Measurements from ENCODE around the gene MBTPS1.
A peak's percentile ranks its signal among the peaks of the same experiment; 100 is the strongest.

The MBTPS1 gene

GRCh38 chr16:84026606-84027005, 90.1 kb downstream of the MBTPS1 start:
- no peak overlapping the region for H3K4me3 ChIP-seq (ENCODE audit: low read length)
- H3K36me3 ChIP-seq (ENCODE audit: control insufficient read depth, insufficient read depth, low read length), result no peaks in the 10 kb centered on the region
- no peak overlapping the region for H2BK120ac ChIP-seq (ENCODE audit: low read depth, low read length)
- peak; percentile 21 for DNase-seq
- H3K18ac ChIP-seq (ENCODE audit: low read length), result no peak overlapping the region
- H2BK15ac ChIP-seq (replicated peaks; ENCODE audit: low read depth), result no peak overlapping the region
- no peak overlapping the region for H2BK5ac ChIP-seq (ENCODE audit: low read length)
- no peak overlapping the region for H4K5ac ChIP-seq (ENCODE audit: low read length)
- H3K4ac ChIP-seq (ENCODE audit: low read depth, low read length), result no peak overlapping the region
- H3K56ac ChIP-seq (ENCODE audit: low read length), result peak overlapping the region; percentile 10
- no peak overlapping the region for H2AK5ac ChIP-seq (ENCODE audit: low read length)
- no peak overlapping the region for H4K8ac ChIP-seq (ENCODE audit: low read depth, low read length)
- H3K4me2 ChIP-seq (ENCODE audit: low read length), result no peak overlapping the region
- H3K27ac ChIP-seq (ENCODE audit: low read depth, low read length), result no peak overlapping the region
- no peaks in the 10 kb centered on the region for H3K79me2 ChIP-seq (ENCODE audit: control insufficient read depth, insufficient read depth, low read length)
- no peaks in the 10 kb centered on the region for H3K79me1 ChIP-seq (ENCODE audit: low read length)
- H3K9ac ChIP-seq (ENCODE audit: low read length), result no peak overlapping the region
- no peaks in the 10 kb centered on the region for H3K27me3 ChIP-seq (ENCODE audit: insufficient read depth, low read length, poor library complexity)
- no peaks in the 10 kb centered on the region for H3K4me1 ChIP-seq (ENCODE audit: control insufficient read depth, low read depth, low read length)
- WGBS (ENCODE audit: extremely low coverage, insufficient coverage, low lambda C conversion rate), result no CpG with 5 or more reads among the region's 10 CpGs
- H3K23ac ChIP-seq (ENCODE audit: low read length), result no peak overlapping the region

DNA sequence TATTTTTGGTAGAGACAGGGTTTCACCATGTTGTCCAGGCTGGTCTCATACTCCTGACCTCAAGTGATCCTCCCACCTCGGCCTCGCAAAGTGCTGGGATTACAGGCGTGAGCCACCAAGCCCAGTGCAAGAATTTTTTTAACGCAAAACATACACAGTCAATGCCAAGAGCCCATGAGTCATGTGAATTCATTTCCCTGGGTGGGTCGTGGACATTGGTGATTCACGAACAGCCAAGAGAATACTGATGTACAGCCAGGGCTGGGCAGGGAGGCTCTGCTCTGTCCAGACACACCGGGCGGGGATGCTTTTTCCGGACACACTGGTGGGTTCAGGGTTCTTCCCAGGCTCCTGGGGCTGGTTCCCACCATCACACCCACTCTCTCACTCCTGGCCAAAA, 91.9 kb downstream of the MBTPS1 start:
- Histone ChIP-seq H4K5ac (ENCODE audit: low read length) (no peak overlapping the region), H3K9ac (ENCODE audit: low read length) (no peak overlapping the region), H3K23ac (ENCODE audit: low read length) (no peak overlapping the region), H3K27ac (ENCODE audit: low read depth, low read length) (no peak overlapping the region), H2BK5ac (ENCODE audit: low read length) (no peak overlapping the region), H2BK15ac (replicated peaks; ENCODE audit: low read depth) (no peak overlapping the region), H3K4me1 (ENCODE audit: control insufficient read depth, low read depth, low read length) (no peaks in the 10 kb centered on the region), H3K79me1 (ENCODE audit: low read length) (no peaks in the 10 kb centered on the region), H3K27me3 (ENCODE audit: insufficient read depth, low read length, poor library complexity) (no peaks in the 10 kb centered on the region), H3K79me2 (ENCODE audit: control insufficient read depth, insufficient read depth, low read length) (no peaks in the 10 kb centered on the region), H3K4me2 (ENCODE audit: low read length) (no peak overlapping the region), H4K8ac (ENCODE audit: low read depth, low read length) (no peak overlapping the region), H3K4me3 (ENCODE audit: low read length) (no peak overlapping the region), H3K4ac (ENCODE audit: low read depth, low read length) (no peak overlapping the region), H2AK5ac (ENCODE audit: low read length) (no peak overlapping the region), H3K36me3 (ENCODE audit: control insufficient read depth, insufficient read depth, low read length) (no peaks in the 10 kb centered on the region), H3K56ac (ENCODE audit: low read length) (no peak overlapping the region), H2BK120ac (ENCODE audit: low read depth, low read length) (no peak overlapping the region), H3K18ac (ENCODE audit: low read length) (no peak overlapping the region)
- no CpG with 5 or more reads among the region's 9 CpGs for WGBS (ENCODE audit: extremely low coverage, insufficient coverage, low lambda C conversion rate)
- DNase-seq, result no peak

- Histone ChIP-seq H3K56ac (ENCODE audit: low read length) (no peak overlapping the region), H3K27me3 (ENCODE audit: insufficient read depth, low read length, poor library complexity) (no peaks in the 10 kb centered on the region), H2BK120ac (ENCODE audit: low read depth, low read length) (no peak overlapping the region), H3K4me1 (ENCODE audit: control insufficient read depth, low read depth, low read length) (no peaks in the 10 kb centered on the region), H3K79me2 (ENCODE audit: control insufficient read depth, insufficient read depth, low read length) (no peaks in the 10 kb centered on the region), H2BK15ac (replicated peaks; ENCODE audit: low read depth) (no peak overlapping the region), H4K5ac (ENCODE audit: low read length) (no peak overlapping the region), H3K27ac (ENCODE audit: low read depth, low read length) (no peak overlapping the region), H3K79me1 (ENCODE audit: low read length) (no peaks in the 10 kb centered on the region), H3K4ac (ENCODE audit: low read depth, low read length) (no peak overlapping the region), H2AK5ac (ENCODE audit: low read length) (no peak overlapping the region), H3K23ac (ENCODE audit: low read length) (no peak overlapping the region), H3K36me3 (ENCODE audit: control insufficient read depth, insufficient read depth, low read length) (no peaks in the 10 kb centered on the region), H3K4me2 (ENCODE audit: low read length) (no peak overlapping the region), H3K9ac (ENCODE audit: low read length) (no peak overlapping the region), H3K18ac (ENCODE audit: low read length) (no peak overlapping the region), H3K4me3 (ENCODE audit: low read length) (no peak overlapping the region), H4K8ac (ENCODE audit: low read depth, low read length) (no peak overlapping the region), H2BK5ac (ENCODE audit: low read length) (no peak overlapping the region)
- no CpG with 5 or more reads among the region's 11 CpGs for WGBS (ENCODE audit: extremely low coverage, insufficient coverage, low lambda C conversion rate)
- DNase-seq, result no peak
These were observed 94.1 kb downstream of the MBTPS1 start for GRCh38 chr16:84022644-84023043.

DNA sequence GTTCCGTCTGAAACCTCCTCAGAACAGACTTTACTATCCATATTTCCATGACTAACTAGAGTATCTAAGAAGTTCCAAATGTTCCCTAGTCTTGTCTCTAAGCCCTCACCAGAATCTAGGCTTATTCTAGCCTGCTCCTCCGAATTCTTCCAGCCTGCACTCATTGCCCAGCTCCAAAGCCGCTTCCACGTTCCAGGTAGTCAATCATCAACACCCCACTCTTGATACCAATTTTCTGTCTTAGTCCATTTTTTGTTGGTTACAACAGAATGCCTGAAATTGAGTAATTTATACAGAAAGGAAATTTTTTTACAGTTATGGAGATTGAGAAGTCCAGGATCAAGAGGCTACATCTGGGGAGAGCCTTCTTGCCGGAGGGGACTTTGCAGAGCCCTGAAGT, 95.3 kb downstream of the MBTPS1 start:
- no peaks in the 10 kb centered on the region for H3K79me2 ChIP-seq (ENCODE audit: control insufficient read depth, insufficient read depth, low read length)
- H4K5ac ChIP-seq (ENCODE audit: low read length), result no peak overlapping the region
- H3K79me1 ChIP-seq (ENCODE audit: low read length), result no peaks in the 10 kb centered on the region
- no peaks in the 10 kb centered on the region for H3K4me1 ChIP-seq (ENCODE audit: control insufficient read depth, low read depth, low read length)
- no peaks in the 10 kb centered on the region for H3K27me3 ChIP-seq (ENCODE audit: insufficient read depth, low read length, poor library complexity)
- no peak overlapping the region for H3K4ac ChIP-seq (ENCODE audit: low read depth, low read length)
- no peak overlapping the region for H3K56ac ChIP-seq (ENCODE audit: low read length)
- no peak overlapping the region for H2AK5ac ChIP-seq (ENCODE audit: low read length)
- no peak for DNase-seq
- no peak overlapping the region for H4K8ac ChIP-seq (ENCODE audit: low read depth, low read length)
- no peak overlapping the region for H3K4me3 ChIP-seq (ENCODE audit: low read length)
- H3K18ac ChIP-seq (ENCODE audit: low read length), result no peak overlapping the region
- no peak overlapping the region for H3K4me2 ChIP-seq (ENCODE audit: low read length)
- no peak overlapping the region for H2BK5ac ChIP-seq (ENCODE audit: low read length)
- no CpG with 5 or more reads among the region's 5 CpGs for WGBS (ENCODE audit: extremely low coverage, insufficient coverage, low lambda C conversion rate)
- H3K9ac ChIP-seq (ENCODE audit: low read length), result no peak overlapping the region
- H3K23ac ChIP-seq (ENCODE audit: low read length), result no peak overlapping the region
- H2BK15ac ChIP-seq (replicated peaks; ENCODE audit: low read depth), result no peak overlapping the region
- H3K27ac ChIP-seq (ENCODE audit: low read depth, low read length), result no peak overlapping the region
- no peak overlapping the region for H2BK120ac ChIP-seq (ENCODE audit: low read depth, low read length)
- H3K36me3 ChIP-seq (ENCODE audit: control insufficient read depth, insufficient read depth, low read length), result no peaks in the 10 kb centered on the region

DNA sequence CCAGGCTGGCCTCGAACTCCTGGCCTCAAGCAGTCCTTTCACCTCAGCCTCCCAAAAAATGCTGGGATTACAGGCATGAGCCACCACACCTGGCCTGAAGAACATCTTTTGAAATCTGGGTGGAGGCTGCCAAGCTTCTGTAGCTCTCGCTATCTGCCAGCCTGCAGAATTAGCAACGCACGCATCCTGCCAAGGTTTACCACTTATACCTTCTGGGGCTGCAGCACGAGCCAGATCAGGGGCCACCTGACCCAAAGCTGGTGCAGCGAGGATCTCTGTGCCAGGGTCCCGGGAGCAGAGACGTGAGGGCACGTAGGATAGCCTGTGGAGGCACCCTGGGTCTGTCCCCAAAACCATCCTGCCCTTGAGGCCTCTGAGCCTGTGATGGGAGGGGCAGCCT, 96.4 kb downstream of the MBTPS1 start:
- no peak overlapping the region for H4K5ac ChIP-seq (ENCODE audit: low read length)
- no peak overlapping the region for H3K56ac ChIP-seq (ENCODE audit: low read length)
- H3K36me3 ChIP-seq (ENCODE audit: control insufficient read depth, insufficient read depth, low read length), result no peaks in the 10 kb centered on the region
- no CpG with 5 or more reads among the region's 9 CpGs for WGBS (ENCODE audit: extremely low coverage, insufficient coverage, low lambda C conversion rate)
- no peaks in the 10 kb centered on the region for H3K27me3 ChIP-seq (ENCODE audit: insufficient read depth, low read length, poor library complexity)
- no peak overlapping the region for H2BK15ac ChIP-seq (replicated peaks; ENCODE audit: low read depth)
- no peak overlapping the region for H3K18ac ChIP-seq (ENCODE audit: low read length)
- no peak overlapping the region for H2BK120ac ChIP-seq (ENCODE audit: low read depth, low read length)
- H3K79me2 ChIP-seq (ENCODE audit: control insufficient read depth, insufficient read depth, low read length), result no peaks in the 10 kb centered on the region
- no peak overlapping the region for H2AK5ac ChIP-seq (ENCODE audit: low read length)
- no peak overlapping the region for H3K9ac ChIP-seq (ENCODE audit: low read length)
- H3K4ac ChIP-seq (ENCODE audit: low read depth, low read length), result no peak overlapping the region
- H3K79me1 ChIP-seq (ENCODE audit: low read length), result no peaks in the 10 kb centered on the region
- no peak for DNase-seq
- H3K4me3 ChIP-seq (ENCODE audit: low read length), result no peak overlapping the region
- no peak overlapping the region for H3K27ac ChIP-seq (ENCODE audit: low read depth, low read length)
- H3K23ac ChIP-seq (ENCODE audit: low read length), result no peak overlapping the region
- no peak overlapping the region for H3K4me2 ChIP-seq (ENCODE audit: low read length)
- H2BK5ac ChIP-seq (ENCODE audit: low read length), result no peak overlapping the region
- H3K4me1 ChIP-seq (ENCODE audit: control insufficient read depth, low read depth, low read length), result no peaks in the 10 kb centered on the region
- H4K8ac ChIP-seq (ENCODE audit: low read depth, low read length), result no peak overlapping the region

DNA sequence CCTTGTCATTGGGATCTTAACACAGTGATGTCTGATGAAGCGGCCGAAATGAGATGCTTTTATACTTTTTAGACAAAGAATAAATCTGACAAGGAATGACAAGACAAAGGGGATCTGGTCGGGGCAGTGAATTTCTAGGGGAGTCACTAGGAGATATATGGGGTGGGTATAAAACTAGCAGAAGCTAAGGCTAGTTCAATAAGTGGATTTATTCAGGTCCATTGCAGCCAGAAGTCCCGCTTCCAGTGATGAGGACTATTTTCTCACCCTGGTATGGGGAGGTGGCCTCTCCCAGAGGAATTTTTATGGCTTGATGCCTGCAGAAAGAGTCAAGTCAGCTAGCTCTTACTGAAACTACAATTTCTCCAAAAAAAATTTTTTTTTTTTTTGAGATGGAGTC, 98.0 kb downstream of the MBTPS1 start:
- H3K4me3 ChIP-seq (ENCODE audit: low read length), result no peak overlapping the region
- H3K4me1 ChIP-seq (ENCODE audit: control insufficient read depth, low read depth, low read length), result no peaks in the 10 kb centered on the region
- no peak overlapping the region for H3K23ac ChIP-seq (ENCODE audit: low read length)
- no peak overlapping the region for H3K4me2 ChIP-seq (ENCODE audit: low read length)
- no peaks in the 10 kb centered on the region for H3K79me2 ChIP-seq (ENCODE audit: control insufficient read depth, insufficient read depth, low read length)
- H2BK120ac ChIP-seq (ENCODE audit: low read depth, low read length), result no peak overlapping the region
- H3K56ac ChIP-seq (ENCODE audit: low read length), result no peak overlapping the region
- DNase-seq, result peak; percentile 14
- H3K18ac ChIP-seq (ENCODE audit: low read length), result no peak overlapping the region
- H2AK5ac ChIP-seq (ENCODE audit: low read length), result no peak overlapping the region
- H2BK5ac ChIP-seq (ENCODE audit: low read length), result no peak overlapping the region
- no peak overlapping the region for H4K8ac ChIP-seq (ENCODE audit: low read depth, low read length)
- no peak overlapping the region for H4K5ac ChIP-seq (ENCODE audit: low read length)
- H3K4ac ChIP-seq (ENCODE audit: low read depth, low read length), result no peak overlapping the region
- H3K79me1 ChIP-seq (ENCODE audit: low read length), result no peaks in the 10 kb centered on the region
- no peak overlapping the region for H3K9ac ChIP-seq (ENCODE audit: low read length)
- WGBS (ENCODE audit: extremely low coverage, insufficient coverage, low lambda C conversion rate), result no CpG with 5 or more reads among the region's 4 CpGs
- no peaks in the 10 kb centered on the region for H3K27me3 ChIP-seq (ENCODE audit: insufficient read depth, low read length, poor library complexity)
- H3K36me3 ChIP-seq (ENCODE audit: control insufficient read depth, insufficient read depth, low read length), result no peaks in the 10 kb centered on the region
- H2BK15ac ChIP-seq (replicated peaks; ENCODE audit: low read depth), result no peak overlapping the region
- H3K27ac ChIP-seq (ENCODE audit: low read depth, low read length), result no peak overlapping the region

All from mesendoderm (in vitro differentiated cells).